Mucosa of rectum (tissue), 2 donors: Measurements from ENCODE around the gene MFAP4.

ENCODE experiments used
- H3K27ac ChIP-seq, 2 donors: one replicate each; pipeline ENCODE4 v1.7.0; 2013; ENCODE audit warnings: inconsistent platforms in 2 of 2, low read depth in 2 of 2, low read length in 2 of 2
- H3K27me3 ChIP-seq, 2 donors: one replicate each; pipeline ENCODE4 v1.7.0; 2013; ENCODE audit warnings: low read length in 2 of 2; ENCODE audit not compliant: control insufficient read depth in 2 of 2, insufficient read depth in 2 of 2
- H3K36me3 ChIP-seq, 2 donors: one replicate each; pipeline ENCODE4 v1.7.0; 2013; ENCODE audit warnings: low read length in 2 of 2; ENCODE audit not compliant: control insufficient read depth in 2 of 2, insufficient read depth in 2 of 2
- H3K4me1 ChIP-seq, 2 donors: one replicate each; pipeline ENCODE4 v1.7.0; 2013; ENCODE audit warnings: low read length in 2 of 2, mild to moderate bottlenecking in 1 of 2; ENCODE audit not compliant: control insufficient read depth in 2 of 2, insufficient read depth in 2 of 2
- H3K4me3 ChIP-seq, 2 donors: one replicate each; pipeline ENCODE4 v1.7.0; 2013; ENCODE audit warnings: low read length in 2 of 2
- H3K9ac ChIP-seq, 2 donors: one replicate each; pipeline ENCODE4 v1.7.0; 2013; ENCODE audit warnings: low read length in 2 of 2, low read depth in 1 of 2, mild to moderate bottlenecking in 1 of 2
- H3K9me3 ChIP-seq, 2 donors: one replicate each; pipeline ENCODE4 v1.7.0; 2013; ENCODE audit warnings: low read length in 2 of 2; ENCODE audit not compliant: control insufficient read depth in 2 of 2
- donor health status: healthy.
- donor health status: Normal muscosa, but diverticular disease.

Gene MFAP4

GRCh38 chr17:19386051-19386929, 700 bp downstream of the MFAP4 start:
- peaks cover 36 to 39% of the 10 kb centered on the region in 2 donors for H3K4me1 ChIP-seq
- peak overlapping the region; percentile 85 for H3K27ac ChIP-seq
- no peaks in the 10 kb centered on the region for H3K27me3 ChIP-seq
- H3K9ac ChIP-seq = peak overlapping the region; percentile 44 to 64
- peak overlapping the region; percentile 39 to 61 for H3K4me3 ChIP-seq
- H3K9me3 ChIP-seq = no peaks in the 10 kb centered on the region
- H3K36me3 ChIP-seq = peaks cover 21 to 26% of the 10 kb centered on the region in 2 donors

- peaks cover 36 to 39% of the 10 kb centered on the region in 2 donors for H3K4me1 ChIP-seq
- H3K9me3 ChIP-seq = no peaks in the 10 kb centered on the region
- peak overlapping the region; percentile 19 to 50 for H3K4me3 ChIP-seq
- no peaks in the 10 kb centered on the region for H3K27me3 ChIP-seq
- H3K27ac ChIP-seq = peak overlapping the region; percentile 85
- H3K9ac ChIP-seq = peak overlapping the region in 1 of 2 donors; percentile 21
- peaks cover 28 to 34% of the 10 kb centered on the region in 2 donors for H3K36me3 ChIP-seq
These were observed 1.4 kb downstream of the MFAP4 start for GRCh38 chr17:19385521-19385983.

- Histone ChIP-seq H3K36me3 (peaks cover 35 to 40% of the 10 kb centered on the region in 2 donors), H3K4me3 (peak overlapping the region; percentile 19 to 50), H3K9me3 (no peaks in the 10 kb centered on the region), H3K4me1 (peaks cover 36 to 39% of the 10 kb centered on the region in 2 donors), H3K9ac (peak overlapping the region in 1 of 2 donors; percentile 31), H3K27me3 (no peaks in the 10 kb centered on the region), H3K27ac (peak overlapping the region; percentile 85)
These were observed 2.1 kb downstream of the MFAP4 start for GRCh38 chr17:19384723-19385391.

GRCh38 chr17:19383681-19384470, 3.1 kb downstream of the MFAP4 start:
- H3K27me3 ChIP-seq = no peaks in the 10 kb centered on the region
- H3K27ac ChIP-seq = peak overlapping the region; percentile 85
- peaks cover 40 to 44% of the 10 kb centered on the region in 2 donors for H3K36me3 ChIP-seq
- H3K9me3 ChIP-seq = no peaks in the 10 kb centered on the region
- peaks cover 41 to 49% of the 10 kb centered on the region in 2 donors for H3K4me1 ChIP-seq
- peak overlapping the region in 1 of 2 donors; percentile 31 for H3K9ac ChIP-seq
- H3K4me3 ChIP-seq = no peak overlapping the region

- Histone ChIP-seq H3K27ac (peak overlapping the region in 1 of 2 donors; percentile 23), H3K4me1 (peaks cover 41% of the 10 kb centered on the region in 2 donors), H3K36me3 (peaks cover 40 to 44% of the 10 kb centered on the region in 2 donors), H3K9me3 (no peaks in the 10 kb centered on the region), H3K9ac (no peak overlapping the region), H3K27me3 (no peaks in the 10 kb centered on the region), H3K4me3 (no peak overlapping the region)
These were observed 4.2 kb downstream of the MFAP4 start for GRCh38 chr17:19382531-19383444.

- Histone ChIP-seq H3K9ac (no peak overlapping the region), H3K36me3 (peaks cover 40 to 44% of the 10 kb centered on the region in 2 donors), H3K9me3 (no peaks in the 10 kb centered on the region), H3K4me3 (no peak overlapping the region), H3K27me3 (no peaks in the 10 kb centered on the region), H3K27ac (no peak overlapping the region), H3K4me1 (peaks cover 44 to 46% of the 10 kb centered on the region in 2 donors)
These were observed 5.1 kb downstream of the MFAP4 start for GRCh38 chr17:19381741-19382444.

GRCh38 chr17:19381361-19381740, 5.6 kb downstream of the MFAP4 start:
- Histone ChIP-seq H3K9me3 (no peaks in the 10 kb centered on the region), H3K27me3 (no peaks in the 10 kb centered on the region), H3K4me1 (peaks cover 45 to 46% of the 10 kb centered on the region in 2 donors), H3K36me3 (peaks cover 40 to 44% of the 10 kb centered on the region in 2 donors), H3K27ac (no peak overlapping the region), H3K9ac (no peak overlapping the region), H3K4me3 (no peak overlapping the region)

- Histone ChIP-seq H3K36me3 (peaks cover 40 to 44% of the 10 kb centered on the region in 2 donors), H3K27ac (no peak overlapping the region), H3K4me3 (no peak overlapping the region), H3K27me3 (no peaks in the 10 kb centered on the region), H3K4me1 (peaks cover 42 to 44% of the 10 kb centered on the region in 2 donors), H3K9ac (no peak overlapping the region), H3K9me3 (no peaks in the 10 kb centered on the region)
These were observed 6.3 kb downstream of the MFAP4 start for GRCh38 chr17:19380481-19381301.
